Activated CD8-positive, alpha-beta memory T cell treated with anti-CD3 and anti-CD28 coated beads, Interleukin-2, amount 10 ng/mL, durations not matched to agents 7 days and 5 days (primary cell): ENCODE results near the gene KCNK2. TPM values are rescaled to one million over a fixed set of nuclear protein-coding genes. Genes with fewer than 3 reads are reported as not detected.

Experiments
- ATAC-seq: fragments of 150-1000 bp; cut with Tn5 transposase; one replicate; pipeline ENCODE4 v1.10.0; 2021; ENCODE audit warnings: moderate library complexity
- CTCF ChIA-PET: fragments of 350-600 bp; sonication (Branson Sonifier 250); formaldehyde crosslinking; loops from one replicate; lab custom pipeline; 2021; ENCODE audit warnings: antibody characterized with exemption; lab: Charles Lee
- DNase-seq: peaks from one replicate; pipeline ENCODE4 v3.0.0-alpha.2; 2020
- H3K27ac Mint-ChIP-seq: one replicate; pipeline ENCODE4 v1.8.0; 2021; ENCODE audit warnings: mild to moderate bottlenecking, mixed read lengths
- H3K27me3 Mint-ChIP-seq: one replicate; pipeline ENCODE4 v1.8.0; 2021; ENCODE audit warnings: mixed read lengths
- H3K36me3 Mint-ChIP-seq: one replicate; pipeline ENCODE4 v1.8.0; 2021; ENCODE audit warnings: mild to moderate bottlenecking, mixed read lengths
- H3K4me1 Mint-ChIP-seq: one replicate; pipeline ENCODE4 v1.8.0; 2021; ENCODE audit warnings: mixed read lengths
- H3K4me3 Mint-ChIP-seq: one replicate; pipeline ENCODE4 v1.8.0; 2021; ENCODE audit warnings: mild to moderate bottlenecking, moderate library complexity, mixed read lengths
- H3K9me3 Mint-ChIP-seq: one replicate; pipeline ENCODE4 v1.8.0; 2022; ENCODE audit warnings: low read depth, mixed read lengths
- total RNA-seq, 2 experiments: library from RNA; stranded (reverse); gene quantifications; one replicate each; pipeline ENCODE4 v1.2.3, GENCODE V29; 2021

KCNK2 gene
- total RNA-seq, 2 experiments from 2014 or later, result not detected

- no peak overlapping the region for H3K4me3 Mint-ChIP-seq
- H3K9me3 Mint-ChIP-seq, result peaks cover 3% of the 10 kb centered on the region
- CTCF ChIA-PET, result no interaction called here
- H3K27me3 Mint-ChIP-seq, result no peaks in the 10 kb centered on the region
- ATAC-seq, result no peak
- no peaks in the 10 kb centered on the region for H3K36me3 Mint-ChIP-seq
- DNase-seq, result no peak
- H3K4me1 Mint-ChIP-seq, result no peaks in the 10 kb centered on the region
- no peak overlapping the region for H3K27ac Mint-ChIP-seq
Observed at GRCh38 chr1:215263636-215264035, 181.1 kb downstream of the KCNK2 start.

- no peaks in the 10 kb centered on the region for H3K4me1 Mint-ChIP-seq
- CTCF ChIA-PET, result no interaction called here
- DNase-seq (no peak), ATAC-seq (no peak)
- H3K27me3 Mint-ChIP-seq, result no peaks in the 10 kb centered on the region
- no peak overlapping the region for H3K27ac Mint-ChIP-seq
- peaks cover 3% of the 10 kb centered on the region for H3K9me3 Mint-ChIP-seq
- no peak overlapping the region for H3K4me3 Mint-ChIP-seq
- no peaks in the 10 kb centered on the region for H3K36me3 Mint-ChIP-seq
Observed at GRCh38 chr1:215264649-215265048, 182.1 kb downstream of the KCNK2 start.

GRCh38 chr1:215267495-215267894 is 185.0 kb downstream of the KCNK2 start:
- ATAC-seq, result no peak
- H3K27ac Mint-ChIP-seq, result no peak overlapping the region
- no peaks in the 10 kb centered on the region for H3K27me3 Mint-ChIP-seq
- no peak for DNase-seq
- peaks cover 11% of the 10 kb centered on the region for H3K9me3 Mint-ChIP-seq
- no peaks in the 10 kb centered on the region for H3K36me3 Mint-ChIP-seq
- no peaks in the 10 kb centered on the region for H3K4me1 Mint-ChIP-seq
- no peak overlapping the region for H3K4me3 Mint-ChIP-seq
- CTCF ChIA-PET, result no interaction called here

- no peaks in the 10 kb centered on the region for H3K4me1 Mint-ChIP-seq
- CTCF ChIA-PET, result no interaction called here
- no peak overlapping the region for H3K4me3 Mint-ChIP-seq
- no peak for DNase-seq
- H3K36me3 Mint-ChIP-seq, result no peaks in the 10 kb centered on the region
- no peak for ATAC-seq
- H3K27ac Mint-ChIP-seq, result no peak overlapping the region
- peaks cover 8% of the 10 kb centered on the region for H3K9me3 Mint-ChIP-seq
- no peaks in the 10 kb centered on the region for H3K27me3 Mint-ChIP-seq
Observed at GRCh38 chr1:215269955-215270354, 187.4 kb downstream of the KCNK2 start.

- H3K4me3 Mint-ChIP-seq, result no peak overlapping the region
- H3K27me3 Mint-ChIP-seq, result no peaks in the 10 kb centered on the region
- DNase-seq (no peak), ATAC-seq (no peak)
- H3K36me3 Mint-ChIP-seq, result no peaks in the 10 kb centered on the region
- H3K4me1 Mint-ChIP-seq, result no peaks in the 10 kb centered on the region
- H3K9me3 Mint-ChIP-seq, result peaks cover 8% of the 10 kb centered on the region
- H3K27ac Mint-ChIP-seq, result no peak overlapping the region
- CTCF ChIA-PET, result no interaction called here
Observed at GRCh38 chr1:215273838-215274516, 191.4 kb downstream of the KCNK2 start.

- Mint-ChIP-seq H3K4me1 (no peaks in the 10 kb centered on the region), H3K36me3 (no peaks in the 10 kb centered on the region), H3K27me3 (no peaks in the 10 kb centered on the region), H3K27ac (no peak overlapping the region), H3K4me3 (no peak overlapping the region), H3K9me3 (peaks cover 7% of the 10 kb centered on the region)
- DNase-seq (no peak), ATAC-seq (no peak)
- CTCF ChIA-PET, result no interaction called here
Observed at GRCh38 chr1:215276582-215276981, 194.0 kb downstream of the KCNK2 start.

GRCh38 chr1:215277532-215277931 is 195.0 kb downstream of the KCNK2 start:
- CTCF ChIA-PET, result no interaction called here
- DNase-seq, result no peak
- H3K9me3 Mint-ChIP-seq, result peaks cover 3% of the 10 kb centered on the region
- ATAC-seq, result no peak
- H3K4me1 Mint-ChIP-seq, result no peaks in the 10 kb centered on the region
- H3K4me3 Mint-ChIP-seq, result no peak overlapping the region
- H3K36me3 Mint-ChIP-seq, result no peaks in the 10 kb centered on the region
- H3K27ac Mint-ChIP-seq, result no peak overlapping the region
- no peaks in the 10 kb centered on the region for H3K27me3 Mint-ChIP-seq

- DNase-seq (no peak), ATAC-seq (no peak)
- Mint-ChIP-seq H3K4me3 (no peak overlapping the region), H3K27me3 (no peaks in the 10 kb centered on the region), H3K4me1 (no peaks in the 10 kb centered on the region), H3K9me3 (peaks cover 3% of the 10 kb centered on the region), H3K27ac (no peak overlapping the region), H3K36me3 (no peaks in the 10 kb centered on the region)
- CTCF ChIA-PET, result no interaction called here
Observed at GRCh38 chr1:215279682-215280081, 197.1 kb downstream of the KCNK2 start.

- H3K9me3 Mint-ChIP-seq, result peaks cover 3% of the 10 kb centered on the region
- ATAC-seq, result no peak
- CTCF ChIA-PET, result no interaction called here
- no peaks in the 10 kb centered on the region for H3K27me3 Mint-ChIP-seq
- no peaks in the 10 kb centered on the region for H3K4me1 Mint-ChIP-seq
- DNase-seq, result no peak
- H3K4me3 Mint-ChIP-seq, result no peak overlapping the region
- no peaks in the 10 kb centered on the region for H3K36me3 Mint-ChIP-seq
- no peak overlapping the region for H3K27ac Mint-ChIP-seq
Observed at GRCh38 chr1:215282557-215282956, 200.0 kb downstream of the KCNK2 start.

GRCh38 chr1:215285013-215285800 is 202.7 kb downstream of the KCNK2 start:
- Mint-ChIP-seq H3K4me3 (no peak overlapping the region), H3K27ac (no peak overlapping the region), H3K36me3 (no peaks in the 10 kb centered on the region), H3K9me3 (peaks cover 2% of the 10 kb centered on the region), H3K4me1 (no peaks in the 10 kb centered on the region), H3K27me3 (no peaks in the 10 kb centered on the region)
- DNase-seq, result no peak
- no peak for ATAC-seq
- CTCF ChIA-PET, result no interaction called here
